Endometrial microvascular endothelial cells (primary cell): ENCODE results near the gene SLC35C1. TPM values are rescaled to one million over a fixed set of nuclear protein-coding genes. Genes with fewer than 3 reads are reported as not detected.
"Not testable (repeated sequence)": the region's sequence is repeated elsewhere in the genome, so short reads cannot be mapped to it uniquely, and the experiment has no call there.

Experiments
- in situ Hi-C: cut with HindIII; loops from 2 replicates; pipeline ENCODE4 v1.10.0; 2017; ENCODE audit warnings: low sequenced_read_pairs, low pct_unique_long_range_greater_than_20kb; ENCODE audit errors: inconsistent ontology term
- total RNA-seq: library from RNA; depleted of rRNA; stranded (reverse); fragments of >200 nt; gene quantifications from one replicate; pipeline ENCODE4 v1.2.3, GENCODE V29; 2015; ENCODE audit errors: inconsistent ontology term

SLC35C1 gene
- total RNA-seq, 1 donor from 2014 or later, result 24.7 TPM

GRCh38 chr11:45807792-45808238 is 2.9 kb downstream of the SLC35C1 start:
- in situ Hi-C loops, result no loop called here

DNA sequence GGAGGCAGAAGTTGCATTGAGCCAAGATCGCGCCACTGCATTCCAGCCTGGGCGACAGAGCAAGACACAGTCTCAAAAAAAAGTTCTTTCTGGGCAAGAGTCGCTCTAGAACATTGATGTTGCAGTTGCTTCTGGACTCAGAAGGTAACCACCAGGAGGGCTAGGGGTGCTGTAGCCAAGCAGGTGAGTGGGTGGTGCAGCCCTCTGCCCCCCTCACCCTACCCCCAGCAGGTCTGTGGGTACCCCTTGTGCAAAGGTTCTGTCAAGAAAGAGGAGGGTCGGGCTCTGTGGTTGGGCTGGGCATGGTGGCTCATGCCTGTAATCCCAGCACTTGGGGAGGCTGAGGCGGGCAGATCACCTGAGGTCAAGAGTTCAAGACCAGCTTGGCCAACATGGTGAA is 3.5 kb downstream of the SLC35C1 start:
- in situ Hi-C loops, result not testable (repeated sequence)

DNA sequence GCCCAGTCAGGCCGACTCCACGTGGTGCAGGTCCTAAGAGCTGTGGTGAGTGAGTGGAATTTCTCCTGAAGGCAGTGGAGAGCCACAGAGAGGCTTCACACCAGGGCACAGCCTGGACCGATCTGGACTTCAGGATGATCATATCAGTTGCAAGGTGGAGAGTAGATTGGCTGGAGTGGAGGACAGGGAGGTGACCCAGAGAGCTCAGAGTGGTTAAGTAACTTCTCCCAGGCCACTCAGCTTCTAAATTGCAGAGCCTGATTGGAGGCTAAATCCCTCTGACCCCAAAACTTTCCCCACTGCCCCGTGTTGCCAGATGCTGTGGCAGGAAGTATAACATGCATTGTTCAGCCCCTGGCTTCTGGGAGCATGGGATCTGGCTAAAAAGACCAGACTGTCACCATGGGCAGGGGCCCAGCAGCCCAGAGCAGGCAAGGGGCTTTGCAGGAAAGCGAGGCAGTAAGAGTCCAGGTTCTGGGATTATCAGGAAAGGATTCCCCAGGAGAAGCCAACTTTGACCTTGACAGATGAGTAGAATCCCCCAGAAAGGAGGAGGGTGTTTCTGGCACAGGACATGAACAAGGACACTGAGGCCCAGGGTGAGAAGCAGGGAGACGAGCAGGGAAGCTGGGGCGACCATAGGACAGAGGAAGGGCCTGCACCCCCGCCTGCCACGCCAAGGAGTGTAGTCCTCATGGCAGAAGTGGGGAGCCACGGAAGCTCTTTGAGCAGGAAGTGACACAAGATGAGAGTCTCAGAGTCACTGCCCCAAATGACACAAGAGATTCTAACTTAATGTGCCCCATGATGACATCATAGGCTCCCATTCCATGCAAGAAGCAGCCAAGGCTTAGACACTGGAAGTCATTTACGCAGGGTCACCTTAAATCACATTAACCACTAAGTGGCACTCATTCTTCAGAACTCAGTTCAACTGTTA is 4.8 kb downstream of the SLC35C1 start:
- in situ Hi-C loops, result no loop called here

GRCh38 chr11:45810431-45811108 is 5.6 kb downstream of the SLC35C1 start:
- in situ Hi-C loops, result no loop called here

DNA sequence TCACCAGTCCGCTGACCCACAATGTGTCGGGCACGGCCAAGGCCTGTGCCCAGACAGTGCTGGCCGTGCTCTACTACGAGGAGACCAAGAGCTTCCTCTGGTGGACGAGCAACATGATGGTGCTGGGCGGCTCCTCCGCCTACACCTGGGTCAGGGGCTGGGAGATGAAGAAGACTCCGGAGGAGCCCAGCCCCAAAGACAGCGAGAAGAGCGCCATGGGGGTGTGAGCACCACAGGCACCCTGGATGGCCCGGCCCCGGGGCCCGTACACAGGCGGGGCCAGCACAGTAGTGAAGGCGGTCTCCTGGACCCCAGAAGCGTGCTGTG is 6.1 kb downstream of the SLC35C1 start:
- in situ Hi-C loops, result no loop called here

- in situ Hi-C loops, result no loop called here
Observed at GRCh38 chr11:45811571-45812290, 6.8 kb downstream of the SLC35C1 start.

GRCh38 chr11:45812581-45813548 is 7.9 kb downstream of the SLC35C1 start:
- in situ Hi-C loops, result no loop called here

GRCh38 chr11:45815747-45816146 is 10.8 kb downstream of the SLC35C1 start:
- in situ Hi-C loops, result no loop called here

GRCh38 chr11:45816614-45817013 is 11.7 kb downstream of the SLC35C1 start:
- in situ Hi-C loops, result no loop called here

- in situ Hi-C loops, result no loop called here
Observed at GRCh38 chr11:45817191-45817590, 12.2 kb downstream of the SLC35C1 start.

DNA sequence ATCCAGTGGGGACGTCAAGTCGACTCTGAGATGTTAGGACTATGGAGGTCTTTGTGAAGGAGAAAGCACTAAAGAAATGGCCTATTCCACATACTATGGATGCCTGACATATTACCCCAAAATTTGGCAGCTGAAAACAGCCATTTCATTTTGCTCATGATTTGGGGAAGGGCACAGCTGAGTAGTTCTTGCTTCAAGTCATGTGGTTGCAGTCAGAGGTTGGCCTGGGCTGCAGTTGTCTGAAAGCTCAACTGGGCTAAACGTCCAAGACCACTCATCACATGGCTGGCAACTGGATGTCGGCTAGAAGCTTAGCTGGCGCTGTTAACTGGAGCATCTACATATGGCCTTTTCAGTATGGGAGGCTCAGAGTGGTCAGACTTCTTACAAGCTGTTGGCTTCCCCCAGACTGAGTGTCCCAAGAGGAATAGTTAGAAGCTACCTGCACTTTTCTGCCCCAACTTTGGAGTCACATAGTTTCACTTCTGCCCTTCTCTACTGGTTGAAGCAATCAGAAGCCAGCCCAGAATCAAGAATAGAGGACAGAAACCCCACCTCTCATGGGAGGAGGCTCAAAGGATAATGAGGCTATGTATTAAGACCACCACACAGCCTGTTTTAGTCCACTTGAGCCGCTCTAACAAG is 14.1 kb downstream of the SLC35C1 start:
- in situ Hi-C loops, result no loop called here

DNA sequence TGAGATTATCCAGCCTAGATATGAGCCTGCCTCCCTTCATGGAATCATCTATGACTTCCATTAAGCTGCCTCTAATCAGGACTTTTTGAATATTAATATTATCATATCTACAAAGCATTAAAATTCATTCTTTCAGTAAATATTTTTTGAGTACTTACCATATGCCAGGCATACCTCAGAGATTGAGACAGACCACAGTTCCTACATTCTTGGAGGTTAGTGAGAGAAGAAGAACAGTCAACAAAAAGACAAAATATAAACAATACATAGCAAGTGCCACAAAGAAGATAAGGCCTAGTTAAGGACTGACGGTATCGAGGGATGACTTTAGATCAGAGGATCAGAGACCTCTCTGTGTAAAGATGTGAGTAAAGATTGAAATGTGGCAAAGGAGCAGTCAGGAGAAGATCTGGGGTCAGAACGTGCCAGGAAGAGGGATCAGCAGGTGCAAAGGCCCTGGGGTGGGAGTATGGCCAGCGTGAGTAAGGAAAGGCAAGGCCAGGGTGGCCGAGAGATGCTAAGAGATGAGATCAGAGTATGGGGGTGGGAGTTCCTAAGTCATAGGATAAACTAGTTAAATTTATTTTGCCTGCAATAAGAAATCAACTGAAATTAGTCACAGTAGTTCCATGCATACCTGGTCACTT is 15.4 kb downstream of the SLC35C1 start:
- in situ Hi-C loops, result no loop called here

- in situ Hi-C loops, result not testable (repeated sequence)
Observed at GRCh38 chr11:45826492-45826891, 21.5 kb downstream of the SLC35C1 start.

DNA sequence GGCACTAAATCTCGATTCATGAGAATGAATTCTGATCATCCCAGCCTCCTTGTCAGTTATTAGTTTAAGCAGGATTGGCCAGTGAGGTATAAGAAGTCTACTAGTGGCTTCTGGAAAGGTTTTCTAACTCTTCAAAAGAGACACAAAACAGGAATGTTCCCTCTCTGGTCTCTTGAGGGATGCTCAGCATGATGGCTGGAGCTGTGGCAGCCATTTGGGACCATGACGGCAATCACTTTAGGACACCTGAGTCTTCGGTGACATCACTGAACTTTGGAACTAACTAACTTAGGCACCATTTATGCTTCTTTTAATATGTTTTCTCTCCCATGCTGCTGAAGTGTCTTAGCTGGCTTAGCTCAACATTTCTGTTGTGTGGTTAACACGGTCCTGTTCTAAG is 22.2 kb downstream of the SLC35C1 start:
- in situ Hi-C loops, result no loop called here

DNA sequence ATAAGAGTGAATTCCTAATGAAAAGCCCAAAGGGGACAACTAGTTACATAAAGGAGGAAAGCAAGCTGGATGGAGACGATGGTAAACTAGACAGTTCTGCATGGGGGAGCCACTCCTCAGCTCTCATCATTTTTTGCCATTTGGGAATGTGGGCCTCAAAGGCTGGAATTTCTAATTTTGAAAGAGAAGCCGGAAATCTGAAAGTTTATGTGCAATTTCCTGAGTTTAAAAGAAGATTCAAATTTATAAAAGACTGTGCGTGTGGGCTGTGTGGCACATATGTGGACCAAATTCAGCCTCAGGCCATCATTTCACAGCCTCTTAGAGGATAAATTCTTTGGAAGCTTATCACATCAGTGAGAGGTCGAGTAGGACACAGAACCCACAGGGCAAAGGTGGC is 24.0 kb downstream of the SLC35C1 start:
- in situ Hi-C loops, result no loop called here

GRCh38 chr11:45830596-45830995 is 25.6 kb downstream of the SLC35C1 start:
- in situ Hi-C loops, result no loop called here

DNA sequence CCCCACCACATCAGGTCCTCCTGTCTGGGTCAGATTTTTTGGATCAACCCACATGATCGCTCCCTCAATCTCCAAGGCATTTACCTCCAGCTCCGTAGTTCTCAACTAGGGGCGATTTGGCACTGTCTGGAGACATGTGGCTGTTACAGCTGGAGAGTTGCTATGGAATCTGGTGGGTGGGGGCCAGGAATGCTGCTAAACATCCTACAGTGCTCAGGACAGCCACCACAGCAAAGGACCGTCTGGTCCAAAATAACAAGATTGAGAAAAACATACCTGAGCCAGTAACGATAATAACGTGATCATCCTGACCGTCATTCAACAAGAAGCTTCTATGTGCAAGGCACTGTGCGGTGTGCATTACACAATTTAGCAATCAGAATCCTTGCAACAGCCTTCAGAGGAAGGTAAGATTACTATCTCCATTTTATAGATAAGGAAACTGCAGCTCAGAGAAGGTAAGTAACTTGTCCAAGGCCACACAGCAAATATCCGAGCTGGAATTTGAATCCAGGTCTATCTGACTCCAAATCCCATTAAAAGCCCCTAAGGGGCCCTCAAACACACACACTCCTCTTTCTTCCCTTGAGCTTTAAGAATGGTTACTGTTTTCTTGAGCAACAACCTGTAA is 28.0 kb downstream of the SLC35C1 start:
- in situ Hi-C loops, result no loop called here
